DND-41 (cell line): Measurements from ENCODE around the gene SNX18.

Experiments used
- EZH2 ChIP-seq: IDR thresholded peaks from 3 replicates; pipeline ENCODE4 v1.6.1; 2012; ENCODE audit warnings: borderline replicate concordance, low read depth, mild to moderate bottlenecking, moderate library complexity, low read length, inconsistent platforms; ENCODE audit not compliant: severe bottlenecking
- TF ChIP-seq, protein P1 (sequence below): IDR thresholded peaks from 2 replicates; pipeline ENCODE4 v1.5.1; 2012; ENCODE audit warnings: borderline replicate concordance, low read length, moderate library complexity, mild to moderate bottlenecking; ENCODE audit not compliant: poor library complexity, severe bottlenecking; ENCODE audit errors: extremely low read depth

DNA sequence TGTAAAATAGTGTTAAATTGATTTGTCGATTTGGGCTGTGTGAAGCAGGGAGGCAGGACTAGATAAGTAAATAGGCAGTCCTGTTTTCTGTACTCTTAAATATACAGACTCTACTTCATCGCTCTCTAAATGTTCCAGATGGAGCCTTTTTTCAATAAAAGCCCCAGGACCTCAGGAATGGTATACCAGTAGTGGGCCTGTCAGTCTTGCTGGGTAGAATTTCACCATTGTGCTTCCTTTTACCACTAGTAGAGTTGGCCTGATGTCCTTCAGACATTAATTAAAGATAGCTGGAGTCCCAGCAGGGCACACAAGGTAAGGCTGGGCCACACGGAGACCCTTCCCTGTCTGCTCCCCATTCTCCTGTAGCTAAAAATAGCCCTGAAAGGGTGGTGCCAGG, 6.0 kb downstream of the SNX18 start:
- TF ChIP-seq, protein P1, sequence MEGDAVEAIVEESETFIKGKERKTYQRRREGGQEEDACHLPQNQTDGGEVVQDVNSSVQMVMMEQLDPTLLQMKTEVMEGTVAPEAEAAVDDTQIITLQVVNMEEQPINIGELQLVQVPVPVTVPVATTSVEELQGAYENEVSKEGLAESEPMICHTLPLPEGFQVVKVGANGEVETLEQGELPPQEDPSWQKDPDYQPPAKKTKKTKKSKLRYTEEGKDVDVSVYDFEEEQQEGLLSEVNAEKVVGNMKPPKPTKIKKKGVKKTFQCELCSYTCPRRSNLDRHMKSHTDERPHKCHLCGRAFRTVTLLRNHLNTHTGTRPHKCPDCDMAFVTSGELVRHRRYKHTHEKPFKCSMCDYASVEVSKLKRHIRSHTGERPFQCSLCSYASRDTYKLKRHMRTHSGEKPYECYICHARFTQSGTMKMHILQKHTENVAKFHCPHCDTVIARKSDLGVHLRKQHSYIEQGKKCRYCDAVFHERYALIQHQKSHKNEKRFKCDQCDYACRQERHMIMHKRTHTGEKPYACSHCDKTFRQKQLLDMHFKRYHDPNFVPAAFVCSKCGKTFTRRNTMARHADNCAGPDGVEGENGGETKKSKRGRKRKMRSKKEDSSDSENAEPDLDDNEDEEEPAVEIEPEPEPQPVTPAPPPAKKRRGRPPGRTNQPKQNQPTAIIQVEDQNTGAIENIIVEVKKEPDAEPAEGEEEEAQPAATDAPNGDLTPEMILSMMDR: no peak
- no peak for TF ChIP-seq EZH2
